ES-I3 (cell line): ENCODE measurements around the gene CHMP6.

Experiments
- H3K36me3 ChIP-seq: 2 replicates; pipeline ENCODE4 v1.6.1; 2013; ENCODE audit warnings: mild to moderate bottlenecking, low read length, control low read depth, moderate library complexity; ENCODE audit not compliant: insufficient read depth
- H3K4me1 ChIP-seq: 2 replicates; pipeline ENCODE4 v1.6.1; 2013; ENCODE audit warnings: mild to moderate bottlenecking, control low read depth, low read length; ENCODE audit not compliant: insufficient read depth
- H3K9ac ChIP-seq: 2 replicates; pipeline ENCODE4 v1.6.1; 2013; ENCODE audit warnings: low read depth, mild to moderate bottlenecking, low read length, moderate library complexity
- H3K9me3 ChIP-seq: 2 replicates; pipeline ENCODE4 v1.6.1; 2013; ENCODE audit warnings: mild to moderate bottlenecking, low read length, moderate library complexity; ENCODE audit not compliant: control insufficient read depth, insufficient read depth

The CHMP6 gene

DNA sequence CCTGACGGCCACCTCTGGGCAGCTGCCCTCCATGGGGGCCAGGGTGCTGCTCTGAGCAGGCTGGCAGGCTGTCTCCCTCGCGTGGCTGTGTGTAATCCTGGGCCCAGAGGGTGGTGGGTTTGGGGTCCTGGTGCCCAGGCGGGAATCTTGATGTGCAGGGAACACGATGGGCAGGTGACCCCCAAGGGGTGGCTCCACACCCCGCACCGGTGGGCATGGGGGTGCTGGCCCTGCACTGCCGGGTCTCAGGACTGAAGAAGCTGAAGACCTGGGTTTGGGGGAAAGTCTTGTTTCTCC, 8.6 kb downstream of the CHMP6 start:
- H3K36me3 ChIP-seq, result 0 out of 2 replicates have a peak, but pooled peaks cover 2% of the 10 kb centered on the region
- H3K9me3 ChIP-seq, result no peaks in the 10 kb centered on the region
- no peak overlapping the region for H3K9ac ChIP-seq
- no peaks in the 10 kb centered on the region for H3K4me1 ChIP-seq

DNA sequence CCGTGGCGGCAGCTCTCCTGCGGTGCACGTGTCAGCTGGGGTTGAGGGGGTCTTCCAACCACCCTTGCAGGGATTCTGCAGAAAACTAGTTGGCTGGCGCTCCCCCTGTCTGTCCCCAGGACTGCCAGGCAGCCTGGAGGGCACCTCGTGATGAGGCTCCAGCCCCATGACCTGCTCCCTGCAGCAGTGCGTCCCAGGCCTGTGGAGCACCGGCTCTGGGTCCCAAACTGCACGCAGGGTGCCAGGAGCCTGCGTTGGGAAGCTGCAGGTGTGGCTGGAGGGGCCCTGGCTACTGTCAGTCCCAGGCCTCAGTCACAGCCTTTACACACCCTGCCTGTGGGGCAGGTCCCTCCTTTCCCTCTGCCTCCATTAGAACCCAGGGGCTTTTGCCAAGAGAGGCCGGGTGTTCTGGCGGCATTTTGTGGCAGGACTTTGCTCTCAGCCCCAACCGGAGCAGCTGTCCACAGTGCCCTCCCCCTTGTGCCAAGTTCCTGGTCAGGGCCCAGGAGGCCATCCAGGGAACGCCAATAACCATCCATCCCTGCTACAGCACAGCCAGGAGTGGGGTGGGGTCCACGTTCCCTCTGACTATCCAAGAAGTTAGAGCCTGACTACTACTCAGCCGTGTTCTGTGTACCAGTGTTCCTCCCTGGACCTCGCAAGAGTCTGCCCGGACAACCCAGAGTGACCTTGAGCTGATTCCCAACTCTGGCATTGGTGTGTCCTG, 9.2 kb downstream of the CHMP6 start:
- Histone ChIP-seq H3K9me3 (no peaks in the 10 kb centered on the region), H3K4me1 (no peaks in the 10 kb centered on the region), H3K36me3 (0 out of 2 replicates have a peak, but pooled peaks cover 2% of the 10 kb centered on the region), H3K9ac (no peak overlapping the region)

GRCh38 chr17:81002013-81002384, 10.4 kb downstream of the CHMP6 start:
- H3K9me3 ChIP-seq, result no peaks in the 10 kb centered on the region
- H3K4me1 ChIP-seq, result no peaks in the 10 kb centered on the region
- no peak overlapping the region for H3K9ac ChIP-seq
- 0 out of 2 replicates have a peak, but pooled peaks cover 2% of the 10 kb centered on the region for H3K36me3 ChIP-seq

- Histone ChIP-seq H3K9ac (no peak overlapping the region), H3K36me3 (0 out of 2 replicates have a peak, but pooled peaks cover 2% of the 10 kb centered on the region), H3K4me1 (no peaks in the 10 kb centered on the region), H3K9me3 (no peaks in the 10 kb centered on the region)
These were observed 11.0 kb downstream of the CHMP6 start for GRCh38 chr17:81002409-81003361.

GRCh38 chr17:81003711-81004475, 12.3 kb downstream of the CHMP6 start:
- no peaks in the 10 kb centered on the region for H3K9me3 ChIP-seq
- H3K4me1 ChIP-seq, result no peaks in the 10 kb centered on the region
- 0 out of 2 replicates have a peak, but pooled peaks cover 2% of the 10 kb centered on the region for H3K36me3 ChIP-seq
- peak overlapping the region; percentile 35; the same call in 1 of the 2 replicates for H3K9ac ChIP-seq

DNA sequence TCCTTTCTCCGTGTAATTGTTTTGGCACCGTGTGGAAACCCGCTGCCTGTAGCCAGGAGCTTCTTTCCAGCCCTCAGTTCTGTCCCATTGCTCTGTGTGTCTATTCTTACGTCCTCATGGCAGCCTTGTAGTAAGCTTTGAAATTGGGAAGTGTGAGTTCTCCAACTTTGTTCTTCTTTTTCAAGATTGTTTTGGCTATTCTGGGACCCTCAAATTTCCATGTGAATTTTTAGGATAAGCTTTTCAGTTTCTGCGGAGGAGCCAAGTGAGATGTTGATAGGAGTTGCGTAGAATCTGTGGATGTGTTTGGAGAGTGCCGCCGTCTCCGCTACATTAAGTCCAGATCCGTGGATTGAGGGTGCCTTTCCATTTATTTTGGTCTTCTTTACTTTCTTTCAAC, 15.2 kb downstream of the CHMP6 start:
- Histone ChIP-seq H3K4me1 (no peaks in the 10 kb centered on the region), H3K36me3 (no peaks in the 10 kb centered on the region), H3K9me3 (peaks cover 3% of the 10 kb centered on the region; the same call in 1 of the 2 replicates), H3K9ac (no peak overlapping the region)

- Histone ChIP-seq H3K9me3 (peaks cover 4% of the 10 kb centered on the region; the same call in 1 of the 2 replicates), H3K9ac (no peak overlapping the region), H3K36me3 (no peaks in the 10 kb centered on the region), H3K4me1 (no peaks in the 10 kb centered on the region)
These were observed 16.5 kb downstream of the CHMP6 start for GRCh38 chr17:81008140-81008539.

DNA sequence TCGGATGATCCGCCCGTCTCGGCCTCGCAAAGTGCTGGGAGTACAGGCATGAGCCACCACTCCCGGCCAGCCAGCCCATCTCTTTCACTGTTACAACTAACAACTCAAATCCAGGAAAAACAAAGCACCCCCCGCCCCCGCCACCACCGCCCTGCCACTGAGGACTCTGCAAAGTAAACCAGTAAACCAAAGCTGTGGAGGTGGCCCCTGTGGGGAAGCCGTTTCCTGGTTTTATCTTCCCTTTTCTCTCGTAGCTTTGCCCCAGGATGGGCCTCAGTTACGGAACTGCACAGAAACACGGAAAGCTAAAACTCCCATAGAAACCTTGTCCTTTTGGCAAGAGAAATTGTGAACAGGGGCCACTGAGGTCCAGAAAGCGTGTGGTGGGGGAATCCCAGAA, 17.5 kb downstream of the CHMP6 start:
- Histone ChIP-seq H3K4me1 (no peaks in the 10 kb centered on the region), H3K36me3 (no peaks in the 10 kb centered on the region), H3K9ac (no peak overlapping the region), H3K9me3 (peaks cover 6% of the 10 kb centered on the region; the same call in 1 of the 2 replicates)

DNA sequence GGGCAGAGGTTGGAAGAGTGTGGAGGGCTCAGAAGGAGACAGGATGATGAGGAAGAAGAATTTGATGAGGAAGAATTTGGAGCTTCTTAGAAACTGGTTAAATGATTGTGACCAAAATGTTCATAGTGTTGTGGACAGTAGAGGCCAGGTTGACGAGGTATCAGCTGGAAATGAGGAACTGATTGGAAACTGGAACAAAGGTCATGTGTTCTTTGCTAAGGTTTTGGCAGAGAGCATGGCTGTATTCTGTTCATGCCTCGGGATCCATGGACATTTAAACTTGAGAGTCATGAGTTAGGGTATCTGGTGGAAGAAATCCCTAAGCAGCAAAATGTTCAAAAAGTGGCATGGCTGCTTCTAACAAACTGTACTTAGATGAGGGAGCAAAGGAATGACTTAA, 19.3 kb downstream of the CHMP6 start:
- Histone ChIP-seq H3K36me3 (no peaks in the 10 kb centered on the region), H3K9me3 (peaks cover 6% of the 10 kb centered on the region; the same call in 1 of the 2 replicates), H3K4me1 (no peaks in the 10 kb centered on the region), H3K9ac (no peak overlapping the region)

GRCh38 chr17:81011951-81012350, 20.3 kb downstream of the CHMP6 start:
- H3K4me1 ChIP-seq, result no peaks in the 10 kb centered on the region
- H3K9ac ChIP-seq, result no peak overlapping the region
- H3K9me3 ChIP-seq, result peaks cover 6% of the 10 kb centered on the region; the same call in 1 of the 2 replicates
- H3K36me3 ChIP-seq, result no peaks in the 10 kb centered on the region

GRCh38 chr17:81012574-81013447, 21.2 kb downstream of the CHMP6 start:
- Histone ChIP-seq H3K4me1 (0 out of 2 replicates have a peak, but pooled peaks cover under 1% of the 10 kb centered on the region), H3K9ac (no peak overlapping the region), H3K9me3 (peaks cover 6% of the 10 kb centered on the region; the same call in 1 of the 2 replicates), H3K36me3 (no peaks in the 10 kb centered on the region)

DNA sequence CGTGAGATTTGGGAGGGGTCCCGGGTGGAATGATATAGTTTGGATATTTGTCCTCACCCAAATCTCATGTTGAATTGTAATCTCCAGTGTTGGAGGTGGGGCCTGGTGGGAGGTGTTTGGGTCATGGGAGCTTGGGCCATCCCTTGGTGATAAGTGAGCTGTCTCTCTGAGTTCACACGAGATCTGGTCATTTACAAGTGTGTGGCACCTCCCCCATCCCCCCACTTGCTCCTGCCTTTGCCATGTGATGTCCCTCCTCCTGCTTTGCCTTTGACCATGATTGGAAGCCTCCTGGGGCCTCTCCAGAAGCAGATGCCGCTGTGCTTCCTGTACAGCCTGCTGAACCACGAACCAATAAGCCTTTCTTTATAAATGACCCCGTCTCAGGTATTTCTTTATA, 22.0 kb downstream of the CHMP6 start:
- Histone ChIP-seq H3K9me3 (peaks cover 6% of the 10 kb centered on the region; the same call in 1 of the 2 replicates), H3K36me3 (no peaks in the 10 kb centered on the region), H3K9ac (no peak overlapping the region), H3K4me1 (0 out of 2 replicates have a peak, but pooled peaks cover 3% of the 10 kb centered on the region)

- Histone ChIP-seq H3K9me3 (peaks cover 6% of the 10 kb centered on the region; the same call in 1 of the 2 replicates), H3K9ac (no peak overlapping the region), H3K4me1 (0 out of 2 replicates have a peak, but pooled peaks cover 3% of the 10 kb centered on the region), H3K36me3 (no peaks in the 10 kb centered on the region)
These were observed 23.5 kb downstream of the CHMP6 start for GRCh38 chr17:81015136-81015535.
